Measurements from ENCODE around the gene CUEDC1.

Gene CUEDC1

GRCh38 chr17:57892820-57893595 lies 62.2 kb downstream of the CUEDC1 start:
- FAIRE-seq = peak; percentile 79

GRCh38 chr17:57892146-57892819 lies 62.9 kb downstream of the CUEDC1 start:
- no peak for FAIRE-seq

- no peak for FAIRE-seq
Measured at GRCh38 chr17:57890857-57891232, 64.4 kb downstream of the CUEDC1 start.

GRCh38 chr17:57889892-57890856 lies 65.0 kb downstream of the CUEDC1 start:
- FAIRE-seq = no peak

- FAIRE-seq = no peak
Measured at GRCh38 chr17:57889252-57889651, 66.0 kb downstream of the CUEDC1 start.

GRCh38 chr17:57888311-57889216 lies 66.6 kb downstream of the CUEDC1 start:
- FAIRE-seq = no peak

GRCh38 chr17:57887161-57887560 lies 68.1 kb downstream of the CUEDC1 start:
- FAIRE-seq = no peak

- FAIRE-seq = no peak
Measured at GRCh38 chr17:57886020-57886419, 69.2 kb downstream of the CUEDC1 start.

GRCh38 chr17:57885148-57885915 lies 69.9 kb downstream of the CUEDC1 start:
- FAIRE-seq = no peak

GRCh38 chr17:57881783-57882351 lies 73.3 kb downstream of the CUEDC1 start:
- FAIRE-seq = no peak

GRCh38 chr17:57881143-57881542 lies 74.1 kb downstream of the CUEDC1 start:
- no peak for FAIRE-seq

- FAIRE-seq = no peak
Measured at GRCh38 chr17:57880086-57880456, 75.1 kb downstream of the CUEDC1 start.

GRCh38 chr17:57879437-57880085 lies 75.7 kb downstream of the CUEDC1 start:
- FAIRE-seq = no peak

- no peak for FAIRE-seq
Measured at GRCh38 chr17:57877803-57878377, 77.3 kb downstream of the CUEDC1 start.

- FAIRE-seq = no peak
Measured at GRCh38 chr17:57876866-57877237, 78.4 kb downstream of the CUEDC1 start.

GRCh38 chr17:57876023-57876865 lies 79.0 kb downstream of the CUEDC1 start:
- FAIRE-seq = no peak

GRCh38 chr17:57875290-57876022 lies 79.8 kb downstream of the CUEDC1 start:
- FAIRE-seq = no peak
